H9 (cell line): ENCODE measurements around the gene MX1. TPM values are rescaled to one million over a fixed set of nuclear protein-coding genes. Genes with fewer than 3 reads are reported as not detected.

Experiments used
- DNase-seq: peaks from one replicate; pipeline ENCODE4 v3.0.0-alpha.2; 2017
- H2AFZ ChIP-seq: one replicate; pipeline ENCODE4 v1.6.1; 2013; ENCODE audit warnings: mild to moderate bottlenecking, low read length, control low read depth, moderate library complexity
- H2AK5ac ChIP-seq: 2 replicates; pipeline ENCODE4 v1.6.1; 2013; ENCODE audit warnings: low read length, control low read depth, mixed read lengths; ENCODE audit not compliant: insufficient read length
- H2BK120ac ChIP-seq: one replicate; pipeline ENCODE4 v1.6.1; 2013; ENCODE audit warnings: low read depth, mild to moderate bottlenecking, low read length, control low read depth, inconsistent platforms; ENCODE audit not compliant: poor library complexity, severe bottlenecking
- H2BK12ac ChIP-seq: 2 replicates; pipeline ENCODE4 v1.6.1; 2013; ENCODE audit warnings: low read length, control low read depth, mixed read lengths, low read depth; ENCODE audit not compliant: insufficient read length
- H2BK15ac ChIP-seq: 2 replicates; pipeline ENCODE4 v1.6.1; 2013; ENCODE audit warnings: low read depth, low read length, control low read depth
- H2BK20ac ChIP-seq: one replicate; pipeline ENCODE4 v1.6.1; 2013; ENCODE audit warnings: low read depth, mild to moderate bottlenecking, low read length, control low read depth, inconsistent platforms; ENCODE audit not compliant: poor library complexity, severe bottlenecking
- H2BK5ac ChIP-seq: 2 replicates; pipeline ENCODE4 v1.6.1; 2013; ENCODE audit warnings: low read length, control low read depth, mixed read lengths; ENCODE audit not compliant: insufficient read length
- H3K14ac ChIP-seq: 2 replicates; pipeline ENCODE4 v1.6.1; 2013; ENCODE audit warnings: low read length, control low read depth; ENCODE audit not compliant: insufficient read depth
- H3K18ac ChIP-seq: 2 replicates; pipeline ENCODE4 v1.6.1; 2013; ENCODE audit warnings: low read depth, mild to moderate bottlenecking, mixed read lengths, low read length, control low read depth; ENCODE audit not compliant: insufficient read length
- H3K23ac ChIP-seq: 2 replicates; pipeline ENCODE4 v1.6.1; 2013; ENCODE audit warnings: low read length, control low read depth, mixed read lengths, low read depth; ENCODE audit not compliant: insufficient read length
- H3K23me2 ChIP-seq: 2 replicates; pipeline ENCODE4 v1.6.1; 2013; ENCODE audit warnings: low read depth, mild to moderate bottlenecking, mixed read lengths, low read length, control low read depth; ENCODE audit not compliant: insufficient read length, poor library complexity, severe bottlenecking
- H3K27ac ChIP-seq: 2 replicates; pipeline ENCODE4 v1.5.1; 2013; ENCODE audit warnings: low read length, control low read depth, mixed read lengths, low read depth; ENCODE audit not compliant: insufficient read length
- H3K27me3 ChIP-seq: 2 replicates; pipeline ENCODE4 v1.6.1; 2013; ENCODE audit warnings: low read length, control low read depth, inconsistent platforms; ENCODE audit not compliant: insufficient read depth
- H3K4ac ChIP-seq: 2 replicates; pipeline ENCODE4 v1.6.1; 2013; ENCODE audit warnings: low read depth, mild to moderate bottlenecking, control low read depth, inconsistent platforms, low read length, moderate library complexity
- H3K4me1 ChIP-seq: 2 replicates; pipeline ENCODE4 v1.6.1; 2013; ENCODE audit warnings: low read length, control low read depth, inconsistent platforms; ENCODE audit not compliant: insufficient read depth
- H3K4me2 ChIP-seq: 2 replicates; pipeline ENCODE4 v1.6.1; 2013; ENCODE audit warnings: low read length, control low read depth, mixed read lengths; ENCODE audit not compliant: insufficient read length, insufficient read depth
- H3K56ac ChIP-seq: 2 replicates; pipeline ENCODE4 v1.6.1; 2013; ENCODE audit warnings: low read depth, mild to moderate bottlenecking, mixed read lengths, low read length, control low read depth; ENCODE audit not compliant: insufficient read length
- H3K79me1 ChIP-seq: 2 replicates; pipeline ENCODE4 v1.6.1; 2013; ENCODE audit warnings: low read depth, mild to moderate bottlenecking, moderate library complexity, low read length, control low read depth, inconsistent platforms; ENCODE audit not compliant: insufficient read depth, poor library complexity, severe bottlenecking
- H3K79me2 ChIP-seq: 2 replicates; pipeline ENCODE4 v1.6.1; 2013; ENCODE audit warnings: low read length, control low read depth, inconsistent platforms; ENCODE audit not compliant: insufficient read depth
- H3K9ac ChIP-seq: 2 replicates; pipeline ENCODE4 v1.6.1; 2013; ENCODE audit warnings: low read length, control low read depth, mixed read lengths; ENCODE audit not compliant: insufficient read length; ENCODE audit errors: extremely low read depth
- H3K9me3 ChIP-seq: one replicate; pipeline ENCODE4 v1.6.1; 2013; ENCODE audit warnings: low read depth, low read length, inconsistent platforms; ENCODE audit not compliant: control insufficient read depth
- H3T11ph ChIP-seq: one replicate; pipeline ENCODE4 v1.6.1; 2013; ENCODE audit warnings: mild to moderate bottlenecking, low read length, control low read depth, inconsistent platforms
- H4K20me1 ChIP-seq: one replicate; pipeline ENCODE4 v1.6.1; 2013; ENCODE audit not compliant: control insufficient read depth, insufficient read length, insufficient read depth
- H4K5ac ChIP-seq: 2 replicates; pipeline ENCODE4 v1.6.1; 2013; ENCODE audit warnings: low read depth, mild to moderate bottlenecking, mixed read lengths, low read length, control low read depth; ENCODE audit not compliant: insufficient read length
- H4K8ac ChIP-seq: replicated peaks from 2 replicates; pipeline ENCODE4 v1.6.1; 2013; ENCODE audit warnings: low read length, control low read depth, mixed read lengths, low read depth; ENCODE audit not compliant: insufficient read length
- H4K91ac ChIP-seq: 2 replicates; pipeline ENCODE4 v1.6.1; 2013; ENCODE audit warnings: low read depth, mild to moderate bottlenecking, moderate library complexity, mixed read lengths, low read length, control low read depth; ENCODE audit not compliant: insufficient read length
- H3K27ac Mint-ChIP-seq, 3 experiments: 2 replicates in 2 of 3; 3 replicates in 1 of 3; pipeline ENCODE4 v1.8.0; 2020 to 2021; ENCODE audit warnings: mixed read lengths in 3 of 3, mild to moderate bottlenecking in 1 of 3, moderate library complexity in 1 of 3
- H3K27me3 Mint-ChIP-seq: 2 replicates; pipeline ENCODE4 v1.8.0; 2021; ENCODE audit warnings: low read depth, mild to moderate bottlenecking, moderate library complexity, mixed read lengths
- H3K36me3 Mint-ChIP-seq, 3 experiments: 2 replicates in 2 of 3; 3 replicates in 1 of 3; pipeline ENCODE4 v1.8.0; 2020 to 2021; ENCODE audit warnings: low read depth in 3 of 3, mixed read lengths in 3 of 3; ENCODE audit not compliant: insufficient read depth in 1 of 3
- H3K4me1 Mint-ChIP-seq, 2 experiments: 2 replicates each; pipeline ENCODE4 v1.8.0; 2020; ENCODE audit warnings: mixed read lengths in 2 of 2
- H3K4me3 Mint-ChIP-seq, 2 experiments: 2 replicates in 1 of 2; 3 replicates in 1 of 2; pipeline ENCODE4 v1.8.0; 2020 to 2021; ENCODE audit warnings: mild to moderate bottlenecking in 2 of 2, mixed read lengths in 2 of 2, moderate library complexity in 1 of 2
- H3K9me3 Mint-ChIP-seq, 2 experiments: 2 replicates in 1 of 2; 3 replicates in 1 of 2; pipeline ENCODE4 v1.8.0; 2020; ENCODE audit warnings: mild to moderate bottlenecking in 2 of 2, mixed read lengths in 2 of 2, moderate library complexity in 1 of 2
- CTCF ChIP-seq: fragments of 200-600 bp; sonication (generic); conservative IDR thresholded peaks from 3 replicates; pipeline ENCODE4 v1.8.0; 2021; ENCODE audit warnings: antibody characterized with exemption, mild to moderate bottlenecking
- WGBS: extraction: QIAGEN DNeasy Blood & Tissue Kit; methylation state at CpG from one replicate; pipeline ENCODE4 v1.1.7; 2013; ENCODE audit warnings: missing lambda C conversion rate, low lambda C conversion rate, mixed read lengths; ENCODE audit not compliant: insufficient read length; ENCODE audit errors: extremely low coverage; 5-methylcytosine and 5-hydroxymethylcytosine counted together
- total RNA-seq: library from RNA; stranded (reverse); gene quantifications from 2 replicates; pipeline ENCODE4 v1.2.1, GENCODE V29; 2021

MX1 gene
- total RNA-seq, 1 experiment from 2014 or later: 6.3 TPM

GRCh38 chr21:41478319-41479177 is 52.5 kb downstream of the MX1 start:
- no CpG with 5 or more reads among the region's 11 CpGs for WGBS
- H3K36me3 Mint-ChIP-seq: peaks cover 2 to 25% (median 3%) of the 10 kb centered on the region in 3 experiments; a peak in 5 of 7 replicates

More at GRCh38 chr21:41478319-41479177, 52.5 kb downstream of the MX1 start:
- no peak overlapping the region for H3K23ac ChIP-seq
- H3K14ac ChIP-seq: no peak overlapping the region
- H3K9me3 Mint-ChIP-seq: no peaks in the 10 kb centered on the region
- no peak overlapping the region for H3K56ac ChIP-seq
- H2BK120ac ChIP-seq: no peak overlapping the region
- no peaks in the 10 kb centered on the region for H3K27me3 Mint-ChIP-seq
- H3K79me2 ChIP-seq: no peaks in the 10 kb centered on the region
- H3K4me1 Mint-ChIP-seq: peaks cover 43 to 52% of the 10 kb centered on the region in 2 experiments
- no peak overlapping the region for H4K91ac ChIP-seq
- H3K4ac ChIP-seq: no peak overlapping the region
- H3T11ph ChIP-seq: no peak overlapping the region
- H2BK15ac ChIP-seq: no peak overlapping the region
- no peak overlapping the region for H3K18ac ChIP-seq
- no peaks in the 10 kb centered on the region for H3K23me2 ChIP-seq
- H4K8ac ChIP-seq: no peak overlapping the region
- peak overlapping the region; percentile 12 for H3K27ac ChIP-seq
- no peak overlapping the region for H2BK5ac ChIP-seq
- no peaks in the 10 kb centered on the region for H3K9me3 ChIP-seq
- H4K20me1 ChIP-seq: no peaks in the 10 kb centered on the region
- peaks cover 8% of the 10 kb centered on the region; the same call in 1 of the 2 replicates for H3K4me1 ChIP-seq
- no peak overlapping the region for H2BK20ac ChIP-seq
- H4K5ac ChIP-seq: no peak overlapping the region
- peak overlapping the region; percentile 94 to 96 (median 95) for H3K27ac Mint-ChIP-seq
- peak overlapping the region; percentile 21 for H3K4me2 ChIP-seq
- no peaks in the 10 kb centered on the region for H3K79me1 ChIP-seq
- no peak overlapping the region for H2BK12ac ChIP-seq
- H2AK5ac ChIP-seq: no peak overlapping the region
- H3K27me3 ChIP-seq: no peaks in the 10 kb centered on the region
- H2AFZ ChIP-seq: no peak overlapping the region
- H3K4me3 Mint-ChIP-seq: no peak overlapping the region
- TF ChIP-seq CTCF: no peak
- H3K9ac ChIP-seq: no peak overlapping the region
- no peak for DNase-seq
